ENCODE data around the gene KCNG2.

GRCh38 chr18:79816092-79816491, 18.4 kb downstream of the KCNG2 start:
- TF ChIP-seq MAX (IDR thresholded peaks at IDR 0.05; ENCODE audit: low read depth) (no peak), CTCF (IDR thresholded peaks at IDR 0.05) (no peak), SMC3 (IDR thresholded peaks at IDR 0.05; ENCODE audit: low read depth, low read length) (no peak), REST (IDR thresholded peaks at IDR 0.05; ENCODE audit: low read depth, low read length) (no peak), NFIC (IDR thresholded peaks at IDR 0.05; ENCODE audit: borderline replicate concordance) (no peak), GABPA (IDR thresholded peaks at IDR 0.05; ENCODE audit: low read depth) (no peak), RAD21 (IDR thresholded peaks at IDR 0.05; ENCODE audit: low read length) (no peak)

Data from SK-N-SH (cell line).